NCI-H2029 (cell line): Measurements from ENCODE around the gene UMPS.
"Not testable (repeated sequence)": the region's sequence is repeated elsewhere in the genome, so short reads cannot be mapped to it uniquely, and the experiment has no call there.

ENCODE experiments used
- DNase-seq: peaks from one replicate; lab custom pipeline; 2025; lab: John Stamatoyannopoulos, UW

UMPS gene

GRCh38 chr3:124707223-124707622 is 23.0 kb upstream of the UMPS start:
- not testable (repeated sequence) for DNase-seq

DNA sequence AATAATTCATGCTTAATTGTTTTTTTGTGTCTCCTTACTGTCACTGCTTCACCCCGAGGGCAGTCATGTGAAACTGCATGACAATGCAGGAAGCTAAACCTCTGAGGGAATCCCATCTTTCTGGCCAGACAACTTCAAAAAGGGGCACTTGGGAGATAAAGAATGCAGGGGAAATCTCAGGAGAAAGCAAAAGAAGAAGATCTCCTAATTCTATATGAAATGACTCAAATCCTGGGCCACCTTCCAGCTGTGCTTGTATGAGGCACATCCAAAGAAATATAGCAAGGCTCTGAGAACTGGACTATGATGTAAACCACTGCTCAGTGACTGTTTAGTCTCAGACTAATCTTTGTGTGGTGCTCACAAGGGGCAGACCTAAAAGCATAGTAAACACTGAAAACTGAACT is 22.6 kb upstream of the UMPS start:
- no peak for DNase-seq

DNA sequence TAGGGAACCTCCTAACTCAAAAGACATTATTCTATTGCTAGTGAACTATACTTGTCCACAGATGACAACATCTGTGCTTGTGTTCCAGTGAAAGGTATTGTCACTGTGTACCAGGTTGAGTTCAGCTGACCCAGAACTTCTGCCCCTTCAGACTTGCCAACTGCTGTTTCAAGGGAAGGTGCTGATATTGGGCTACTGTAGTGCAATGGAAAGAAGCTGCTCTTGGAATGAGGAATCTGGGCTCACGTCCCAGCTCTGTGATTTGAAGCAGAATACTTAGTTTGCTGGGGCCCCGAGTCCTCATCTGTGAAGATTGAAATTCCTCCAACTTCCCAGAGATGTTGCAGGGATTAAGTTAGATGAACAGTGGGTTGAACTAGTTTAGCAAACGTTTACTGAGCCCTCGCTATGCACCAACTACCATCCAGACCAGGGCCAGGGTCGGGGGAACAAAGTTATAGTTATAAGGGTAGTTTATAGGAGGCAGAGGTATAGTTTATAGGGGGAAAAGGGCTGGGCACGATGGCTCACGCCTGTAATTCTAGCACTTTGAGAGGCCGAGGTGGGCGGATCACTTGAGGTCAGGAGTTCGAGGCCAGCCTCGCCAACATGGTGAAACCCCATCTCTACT is 15.9 kb upstream of the UMPS start:
- no peak for DNase-seq

DNA sequence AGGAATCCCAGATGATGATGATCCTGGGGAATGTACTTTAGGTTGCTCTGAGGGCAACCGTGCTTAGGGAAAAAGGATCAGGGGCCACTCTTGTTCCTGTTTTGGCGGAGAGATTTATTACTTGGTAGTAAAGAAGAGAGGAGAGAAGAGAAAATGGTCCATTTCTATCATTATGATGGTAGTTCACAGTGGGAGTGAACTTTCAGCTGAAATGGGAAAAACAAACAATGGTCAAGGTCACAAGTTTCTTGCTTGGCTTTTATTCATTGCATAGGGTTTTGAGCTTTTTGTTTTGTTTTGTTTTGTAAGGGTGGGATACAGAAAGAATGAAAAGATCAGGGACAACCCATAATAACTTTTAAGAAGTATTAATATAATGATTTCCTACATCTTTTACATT is 7.7 kb upstream of the UMPS start:
- no peak for DNase-seq

DNA sequence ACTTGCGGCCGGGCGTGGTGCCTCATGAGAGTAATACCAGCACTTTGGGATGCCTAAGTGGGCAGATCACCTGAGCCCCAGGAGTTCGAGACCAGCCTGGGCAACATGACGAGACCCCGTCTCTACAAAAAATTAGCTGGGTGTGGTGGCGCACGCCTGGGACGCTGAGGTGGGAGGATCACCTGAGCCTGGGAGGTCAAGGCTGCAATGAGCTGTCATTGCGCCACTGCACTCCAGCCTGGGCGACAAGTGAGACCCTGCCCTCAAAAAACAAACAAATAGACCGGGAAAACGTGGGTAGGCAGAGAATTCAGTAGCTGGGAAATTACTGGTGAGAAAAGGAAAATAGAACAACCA is 667 bp downstream of the UMPS start:
- DNase-seq, result no peak

DNA sequence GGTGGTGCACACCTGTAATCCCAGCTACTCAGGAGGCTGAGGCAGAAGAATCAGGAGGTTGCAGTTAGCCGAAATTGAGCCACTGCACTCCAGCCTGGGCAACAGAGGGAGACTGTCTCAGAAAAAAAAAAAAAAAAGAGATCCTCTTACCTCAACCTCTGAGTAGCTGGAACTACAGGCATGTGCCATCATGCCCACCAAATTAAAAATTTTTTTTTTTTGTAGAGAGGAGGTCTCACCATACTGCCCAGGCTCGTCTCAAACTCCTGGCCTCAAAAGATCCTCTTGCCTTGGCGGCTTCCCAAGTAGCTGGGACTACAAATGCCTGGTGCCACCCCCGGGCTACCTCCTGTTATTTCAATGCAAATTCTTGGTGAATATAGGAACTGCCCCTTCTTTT is 1.5 kb downstream of the UMPS start:
- DNase-seq, result no peak

DNA sequence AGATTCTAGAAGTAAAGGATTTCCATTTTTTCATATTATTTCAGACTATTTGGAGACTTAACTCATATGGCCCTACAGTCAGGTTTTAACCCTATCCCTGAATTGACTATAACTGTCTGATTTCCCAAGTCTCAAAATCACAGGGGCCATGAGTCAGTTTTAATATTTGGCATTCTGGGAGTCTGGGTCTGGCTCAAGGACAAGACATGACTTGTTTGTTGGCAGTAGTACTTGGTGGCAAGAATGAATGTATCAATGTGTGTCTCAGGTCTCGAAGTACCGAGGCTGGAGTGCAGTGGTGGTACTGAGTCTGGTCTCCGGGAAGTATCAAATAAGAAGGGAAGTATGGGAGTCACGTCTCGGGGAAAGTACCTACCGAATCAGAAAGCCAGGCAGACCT is 10.8 kb downstream of the UMPS start:
- no peak for DNase-seq

DNA sequence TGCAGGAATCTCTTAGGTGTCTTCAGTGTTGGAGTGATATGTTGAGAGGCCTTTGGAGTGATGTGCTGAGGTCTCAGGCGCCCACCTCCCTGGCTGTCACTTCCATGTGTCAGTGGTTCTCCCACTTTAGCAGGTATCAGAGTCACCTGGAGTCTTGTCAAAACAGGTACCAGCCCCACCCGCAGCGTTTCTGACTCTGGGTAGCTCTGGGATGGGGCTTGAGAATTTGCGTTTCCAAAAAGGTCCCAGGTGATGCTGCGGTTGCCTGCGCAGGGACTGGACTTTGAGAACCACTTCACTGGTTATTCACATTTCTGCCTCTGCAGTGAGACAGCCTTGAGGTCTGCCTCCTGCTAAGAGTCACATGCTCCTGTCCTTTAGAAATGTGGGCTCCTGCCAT is 15.5 kb downstream of the UMPS start:
- no peak for DNase-seq

- no peak for DNase-seq
Measured at GRCh38 chr3:124747111-124747981, 17.1 kb downstream of the UMPS start.

DNA sequence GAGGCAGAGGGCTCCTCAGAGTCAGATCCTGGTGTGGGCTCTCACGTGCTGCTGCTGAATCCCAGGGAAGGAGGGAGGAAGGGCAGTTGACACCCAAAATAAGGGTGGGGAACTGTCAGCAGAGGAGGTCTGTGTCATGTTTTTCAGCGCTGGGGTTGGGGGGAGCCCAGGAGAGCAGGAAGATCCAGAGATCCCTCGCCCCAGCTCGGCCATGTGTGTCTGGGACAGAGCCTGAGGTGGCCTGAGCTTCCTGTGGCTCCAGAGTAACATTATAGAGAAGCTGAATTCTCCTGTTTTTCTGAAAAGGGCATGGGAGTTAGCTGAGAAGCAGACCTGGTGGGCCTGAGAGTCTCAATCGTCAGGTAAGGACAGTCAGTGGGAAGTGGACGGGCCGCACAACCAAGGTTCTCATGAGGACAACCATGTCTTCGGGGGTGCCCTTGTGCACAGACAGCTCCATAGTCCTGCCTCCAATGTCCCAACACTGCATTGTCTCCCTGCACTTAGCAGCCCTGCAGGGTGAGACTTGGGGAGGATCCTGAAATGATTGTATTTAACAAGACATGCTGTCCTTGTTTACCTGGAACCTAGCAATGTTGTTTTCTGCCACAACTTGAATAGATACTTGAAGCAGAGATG is 18.4 kb downstream of the UMPS start:
- DNase-seq, result no peak

GRCh38 chr3:124749877-124750276 is 19.6 kb downstream of the UMPS start:
- not testable (repeated sequence) for DNase-seq

- no peak for DNase-seq
Measured at GRCh38 chr3:124751501-124751900, 21.2 kb downstream of the UMPS start.

DNA sequence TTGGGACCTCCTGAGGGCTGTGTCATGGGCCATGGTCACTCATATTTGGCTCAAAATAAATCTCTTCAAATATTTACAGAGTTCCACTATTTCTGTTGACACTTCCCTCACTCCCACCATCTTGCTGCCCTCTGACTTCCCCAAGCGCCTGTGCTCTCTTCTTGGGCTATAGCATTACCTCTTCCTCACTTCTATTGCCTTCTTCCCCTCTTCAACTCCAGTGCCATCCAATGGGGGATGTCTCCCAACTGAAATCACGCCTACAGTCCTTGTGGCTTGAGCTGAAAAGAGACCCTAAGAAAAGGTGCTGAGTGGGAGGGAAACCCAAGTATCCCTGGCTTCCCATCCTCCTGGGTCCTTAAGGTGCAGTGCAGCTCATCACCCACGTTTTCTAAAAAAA is 21.8 kb downstream of the UMPS start:
- DNase-seq, result no peak

DNA sequence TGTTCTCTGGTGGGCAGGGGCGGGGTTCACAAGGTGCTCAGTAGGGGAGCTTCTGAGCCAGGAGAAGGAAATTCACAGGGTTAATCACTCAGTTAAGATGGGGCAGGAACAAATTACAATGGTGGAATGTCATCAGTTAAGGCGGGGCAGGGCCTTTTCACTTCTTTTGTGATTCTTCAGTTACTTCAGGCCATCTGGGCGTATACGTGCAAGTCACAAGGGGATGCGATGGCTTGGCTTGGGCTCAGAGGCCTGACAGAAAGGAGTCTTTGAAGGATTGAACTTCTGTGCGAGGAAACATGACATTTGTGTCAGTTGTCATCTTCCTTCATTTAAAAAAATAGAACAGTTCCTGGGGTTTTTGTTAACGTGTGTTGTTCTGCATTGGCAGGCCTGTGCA is 27.7 kb downstream of the UMPS start:
- DNase-seq, result not testable (repeated sequence)

GRCh38 chr3:124758851-124759635 is 28.8 kb downstream of the UMPS start:
- no peak for DNase-seq

DNA sequence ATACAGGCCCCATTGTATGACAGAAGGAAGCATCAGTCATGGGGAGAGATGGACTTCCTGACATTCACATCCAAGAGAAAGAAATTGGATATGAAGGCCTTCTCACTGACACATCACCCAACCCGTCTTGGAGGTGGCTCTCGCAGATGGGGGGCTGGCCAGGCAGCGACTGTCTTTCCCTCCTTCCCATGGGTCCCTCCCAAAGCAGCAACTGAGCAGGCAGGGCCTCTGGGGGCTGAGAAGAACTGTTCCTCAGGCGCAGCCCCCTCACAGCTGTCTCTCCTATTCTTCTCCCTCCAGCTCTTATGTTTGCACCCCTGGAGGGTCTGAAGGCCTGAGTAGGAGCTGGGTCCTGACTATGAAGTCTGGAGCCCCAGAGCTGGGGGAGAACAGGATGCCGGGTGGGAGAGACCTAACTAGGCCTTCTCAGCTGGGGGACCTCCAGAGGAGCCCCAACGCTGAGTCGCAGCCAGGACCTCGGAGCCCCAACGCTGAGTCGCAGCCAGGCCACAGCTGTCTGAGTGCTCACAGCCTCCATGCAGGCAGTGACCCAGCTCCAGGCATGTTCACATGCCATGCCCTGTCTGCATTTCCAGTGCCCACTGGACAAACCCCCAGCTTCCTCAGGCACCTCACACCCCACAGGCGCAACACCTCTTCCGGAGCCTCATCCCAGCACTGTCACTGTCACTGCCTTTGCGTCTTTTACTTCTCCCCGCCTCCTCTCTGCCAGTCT is 29.6 kb downstream of the UMPS start:
- DNase-seq, result no peak

GRCh38 chr3:124760601-124761000 is 30.3 kb downstream of the UMPS start:
- peak; percentile 64 for DNase-seq

DNA sequence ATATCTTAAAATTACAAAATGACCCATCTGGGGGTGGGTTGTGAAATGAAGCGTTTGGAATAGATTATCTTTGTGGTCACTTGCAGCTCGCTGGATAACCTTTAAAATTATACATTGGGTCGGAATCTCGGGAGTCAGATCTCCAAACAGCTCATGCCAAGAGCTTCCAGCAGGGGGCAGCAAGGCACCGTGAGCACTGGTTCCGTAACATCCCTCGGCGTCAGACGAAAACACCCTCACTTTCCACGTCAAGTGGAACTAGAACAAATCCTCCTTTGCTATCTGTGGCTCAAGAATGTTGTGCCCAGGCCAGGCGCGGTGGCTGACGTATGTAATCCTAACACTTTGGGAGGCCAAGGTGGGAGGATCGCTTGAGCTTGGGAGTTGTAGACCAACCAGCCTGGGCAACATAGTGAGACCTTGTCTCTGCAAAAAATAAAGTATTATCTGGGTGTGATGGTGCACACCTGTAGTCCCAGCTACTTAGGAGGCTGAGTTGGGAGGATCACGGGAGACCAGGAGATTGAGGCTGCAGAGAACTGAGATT is 31.1 kb downstream of the UMPS start:
- peak; percentile 73 for DNase-seq

DNA sequence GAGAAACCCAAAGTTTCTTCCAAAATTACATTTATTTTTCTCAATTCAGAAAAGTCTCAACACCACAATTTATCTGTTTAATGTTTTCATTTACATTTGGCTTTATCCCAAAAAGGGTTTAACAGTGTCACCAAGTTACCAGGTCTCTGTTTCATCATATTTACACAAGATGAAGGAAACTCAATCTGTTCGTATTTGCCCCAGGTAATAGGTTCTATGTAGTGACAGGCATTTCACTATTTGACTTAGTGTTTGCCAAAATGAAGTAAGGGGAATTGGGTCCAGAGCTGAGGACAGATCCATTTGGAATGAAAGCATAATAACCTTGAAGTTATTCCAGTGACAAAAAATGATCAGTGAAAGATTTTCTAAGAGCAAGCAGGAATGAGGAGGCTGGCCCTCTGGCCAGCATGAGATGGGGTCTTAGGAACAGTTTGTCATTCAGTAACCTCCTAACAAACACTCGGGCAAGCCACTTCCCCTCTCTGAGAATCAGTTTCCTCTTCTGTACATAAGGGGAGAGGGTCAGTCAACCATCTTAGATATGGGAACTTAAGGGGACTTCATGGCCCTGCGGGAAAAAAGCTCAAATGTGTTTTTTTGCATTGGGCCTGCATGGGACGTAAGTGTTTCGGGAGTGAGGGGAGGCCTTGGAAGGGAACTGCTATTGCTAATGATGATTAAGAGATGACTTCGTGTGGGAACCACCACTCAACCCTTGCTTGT is 31.8 kb downstream of the UMPS start:
- DNase-seq, result no peak

- DNase-seq, result no peak
Measured at GRCh38 chr3:124762661-124763011, 32.4 kb downstream of the UMPS start.

DNA sequence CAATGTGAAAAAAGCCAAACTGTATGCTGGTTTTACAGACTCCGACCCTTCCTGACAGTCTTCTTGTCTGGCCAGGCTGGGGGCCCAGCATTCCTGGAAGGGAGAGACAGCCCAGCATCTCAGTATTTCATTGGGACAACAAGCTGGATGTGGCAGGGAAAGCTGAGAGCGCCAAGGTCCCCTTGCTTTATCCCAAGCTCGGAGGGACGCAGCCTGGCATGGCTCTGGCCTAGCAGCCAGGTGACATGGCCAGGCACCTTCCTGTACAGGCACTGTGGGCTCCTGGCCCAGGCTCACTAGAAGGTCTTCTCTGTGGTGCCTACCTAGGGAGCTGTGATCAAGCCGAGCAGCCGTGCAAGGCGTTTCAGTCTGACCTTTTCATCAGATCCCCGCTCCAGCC is 33.0 kb downstream of the UMPS start:
- DNase-seq, result no peak
